ENCODE data around the gene ROR1.
"Not testable (repeated sequence)": the region's sequence is repeated elsewhere in the genome, so short reads cannot be mapped to it uniquely, and the experiment has no call there.

Gene ROR1

GRCh38 chr1:63759778-63760177 lies 14.0 kb upstream of the ROR1 start:
- no peak for DNase-seq

- no peak for DNase-seq
These were observed 3.4 kb upstream of the ROR1 start for GRCh38 chr1:63770381-63770780.

GRCh38 chr1:63772201-63772600 lies 1.6 kb upstream of the ROR1 start:
- no peak for DNase-seq

- DNase-seq: no peak
These were observed 941 bp upstream of the ROR1 start for GRCh38 chr1:63772876-63773275.

GRCh38 chr1:63773496-63773814 lies 362 bp upstream of the ROR1 start:
- DNase-seq: no peak

- no peak for DNase-seq
These were observed 1.0 kb downstream of the ROR1 start for GRCh38 chr1:63774617-63775417.

GRCh38 chr1:63775418-63776127 lies 1.8 kb downstream of the ROR1 start:
- no peak for DNase-seq

- DNase-seq: no peak
These were observed 3.5 kb downstream of the ROR1 start for GRCh38 chr1:63777286-63777685.

GRCh38 chr1:63777965-63778880 lies 4.4 kb downstream of the ROR1 start:
- DNase-seq: no peak

- DNase-seq: no peak
These were observed 5.8 kb downstream of the ROR1 start for GRCh38 chr1:63779338-63780211.

- DNase-seq: no peak
These were observed 6.7 kb downstream of the ROR1 start for GRCh38 chr1:63780565-63780964.

- no peak for DNase-seq
These were observed 9.2 kb downstream of the ROR1 start for GRCh38 chr1:63782982-63783381.

- DNase-seq: no peak
These were observed 10.3 kb downstream of the ROR1 start for GRCh38 chr1:63784083-63784482.

GRCh38 chr1:63784489-63785390 lies 10.9 kb downstream of the ROR1 start:
- DNase-seq: no peak

GRCh38 chr1:63787270-63787669 lies 13.5 kb downstream of the ROR1 start:
- DNase-seq: not testable (repeated sequence)

- DNase-seq: no peak
These were observed 14.1 kb downstream of the ROR1 start for GRCh38 chr1:63787875-63788274.

- DNase-seq: no peak
These were observed 16.2 kb downstream of the ROR1 start for GRCh38 chr1:63789856-63790605.

GRCh38 chr1:63790989-63791388 lies 17.2 kb downstream of the ROR1 start:
- DNase-seq: no peak

- no peak for DNase-seq
These were observed 18.3 kb downstream of the ROR1 start for GRCh38 chr1:63792152-63792551.

- DNase-seq: no peak
These were observed 20.0 kb downstream of the ROR1 start for GRCh38 chr1:63793741-63794240.

Measured in NCI-H1930 (cell line).